ENCODE measurements around the gene RCC1. TPM values are rescaled to one million over a fixed set of nuclear protein-coding genes. Genes with fewer than 3 reads are reported as not detected.

RCC1 gene
- total RNA-seq, 2 donors from 2014 or later, result 10.1 to 23.4 TPM

DNA sequence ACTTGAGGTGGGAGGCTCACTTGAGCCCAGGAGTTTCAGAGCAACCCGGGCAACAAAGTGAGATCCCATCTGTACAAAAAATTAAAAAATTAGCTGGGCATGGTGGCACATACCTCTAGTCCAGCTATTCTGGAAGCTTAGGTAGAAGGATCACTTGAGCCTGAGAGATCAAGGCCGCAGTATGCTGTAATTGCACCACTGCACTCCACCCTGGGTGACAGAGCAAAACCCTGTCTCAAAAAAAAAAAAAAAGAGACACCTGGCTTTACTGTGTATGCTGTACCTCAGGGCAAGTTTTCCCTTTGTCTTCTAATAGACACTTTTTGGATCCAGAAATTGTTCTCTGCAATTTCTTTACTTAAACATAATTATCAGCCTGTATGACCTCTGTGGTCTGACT lies 23.1 kb upstream of the RCC1 start:
- no peaks in the 10 kb centered on the region for H3K9me3 ChIP-seq
- H3K27me3 ChIP-seq, result no peaks in the 10 kb centered on the region
- WGBS, 2 donors, result 84 to 100% methylated on average over 2 of the region's 2 CpGs
- intact Hi-C loops (cut with DNase I), result no loop called here
- TF ChIP-seq POLR2A (IDR thresholded peaks at IDR 0.05), result no peak
- TF ChIP-seq, protein P1, sequence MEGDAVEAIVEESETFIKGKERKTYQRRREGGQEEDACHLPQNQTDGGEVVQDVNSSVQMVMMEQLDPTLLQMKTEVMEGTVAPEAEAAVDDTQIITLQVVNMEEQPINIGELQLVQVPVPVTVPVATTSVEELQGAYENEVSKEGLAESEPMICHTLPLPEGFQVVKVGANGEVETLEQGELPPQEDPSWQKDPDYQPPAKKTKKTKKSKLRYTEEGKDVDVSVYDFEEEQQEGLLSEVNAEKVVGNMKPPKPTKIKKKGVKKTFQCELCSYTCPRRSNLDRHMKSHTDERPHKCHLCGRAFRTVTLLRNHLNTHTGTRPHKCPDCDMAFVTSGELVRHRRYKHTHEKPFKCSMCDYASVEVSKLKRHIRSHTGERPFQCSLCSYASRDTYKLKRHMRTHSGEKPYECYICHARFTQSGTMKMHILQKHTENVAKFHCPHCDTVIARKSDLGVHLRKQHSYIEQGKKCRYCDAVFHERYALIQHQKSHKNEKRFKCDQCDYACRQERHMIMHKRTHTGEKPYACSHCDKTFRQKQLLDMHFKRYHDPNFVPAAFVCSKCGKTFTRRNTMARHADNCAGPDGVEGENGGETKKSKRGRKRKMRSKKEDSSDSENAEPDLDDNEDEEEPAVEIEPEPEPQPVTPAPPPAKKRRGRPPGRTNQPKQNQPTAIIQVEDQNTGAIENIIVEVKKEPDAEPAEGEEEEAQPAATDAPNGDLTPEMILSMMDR (IDR thresholded peaks at IDR 0.05), result no peak
- no peak for ATAC-seq
- H3K27ac ChIP-seq, result no peak overlapping the region
- H3K36me3 ChIP-seq (replicated peaks in 1 of 2; ENCODE audit: insufficient read depth in 1 of 2, low read depth in 2 of 2), result peaks cover 0 to 16% of the 10 kb centered on the region in 2 donors
- no peaks in the 10 kb centered on the region for H3K4me1 ChIP-seq
- H3K4me3 ChIP-seq, result no peak overlapping the region
- DNase-seq, result no peak

DNA sequence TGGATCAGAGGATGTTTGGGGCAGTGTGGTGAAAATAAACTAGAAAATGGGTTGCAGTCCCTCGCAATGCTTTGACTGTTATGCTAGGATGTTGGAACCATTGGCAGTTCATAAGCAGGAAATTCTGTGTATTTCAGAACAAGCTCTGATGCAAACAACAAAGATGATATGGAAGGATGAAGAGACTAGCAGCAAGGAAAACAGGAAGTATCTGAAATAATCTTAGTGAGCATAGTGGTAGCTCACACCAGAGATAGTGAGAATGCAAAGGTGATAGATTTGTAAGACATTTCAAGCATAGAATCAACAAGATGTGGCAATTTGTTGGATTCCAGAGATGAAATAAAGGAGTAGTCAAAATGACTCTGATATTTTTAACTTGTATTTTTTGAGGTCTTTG lies 11.1 kb upstream of the RCC1 start:
- no peaks in the 10 kb centered on the region for H3K4me1 ChIP-seq
- DNase-seq (no peak), ATAC-seq (no peak)
- H3K9me3 ChIP-seq, result no peaks in the 10 kb centered on the region
- no peak overlapping the region for H3K27ac ChIP-seq
- no peaks in the 10 kb centered on the region for H3K27me3 ChIP-seq
- WGBS, 2 donors, result 92 to 94% methylated on average over 1 of the region's 1 CpG
- TF ChIP-seq POLR2A (IDR thresholded peaks at IDR 0.05), result no peak
- TF ChIP-seq, protein P1 (IDR thresholded peaks at IDR 0.05), result no peak
- H3K4me3 ChIP-seq, result no peak overlapping the region
- peaks cover 0 to 28% of the 10 kb centered on the region in 2 donors for H3K36me3 ChIP-seq (replicated peaks in 1 of 2; ENCODE audit: insufficient read depth in 1 of 2, low read depth in 2 of 2)
- intact Hi-C loops (cut with DNase I), result no loop called here

DNA sequence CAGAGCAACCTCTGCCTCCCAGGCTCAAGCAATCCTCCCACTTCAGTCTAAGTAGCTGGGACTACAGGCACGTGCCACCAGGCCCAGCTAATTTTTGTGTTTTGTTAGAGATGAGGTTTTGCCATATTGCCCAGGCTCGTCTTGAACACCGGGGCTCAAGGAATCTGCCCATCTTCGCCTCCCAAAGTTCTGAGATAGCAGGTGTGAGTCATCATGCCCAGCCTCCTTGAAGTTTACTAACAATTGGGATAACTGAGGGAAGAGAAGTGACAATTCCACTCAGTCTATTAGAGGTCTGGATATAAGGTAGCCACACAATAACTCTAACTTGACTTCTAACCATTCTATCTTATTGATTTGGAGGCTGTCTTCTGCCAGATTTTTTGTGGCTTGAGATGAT lies 6.3 kb upstream of the RCC1 start:
- Histone ChIP-seq H3K27me3 (no peaks in the 10 kb centered on the region), H3K4me1 (peaks cover 14% of the 10 kb centered on the region), H3K9me3 (no peaks in the 10 kb centered on the region), H3K36me3 (replicated peaks in 1 of 2; ENCODE audit: insufficient read depth in 1 of 2, low read depth in 2 of 2) (peaks cover 0 to 9% of the 10 kb centered on the region in 2 donors), H3K4me3 (no peak overlapping the region), H3K27ac (no peak overlapping the region)
- DNase-seq (no peak), ATAC-seq (no peak)
- 87 to 88% methylated on average over 4 of the region's 4 CpGs for WGBS, 2 donors
- intact Hi-C loops (cut with DNase I), result no loop called here
- TF ChIP-seq, protein P1 (IDR thresholded peaks at IDR 0.05), result no peak
- TF ChIP-seq POLR2A (IDR thresholded peaks at IDR 0.05), result no peak

GRCh38 chr1:28501925-28502324 lies 3.9 kb upstream of the RCC1 start:
- no peak for TF ChIP-seq POLR2A (IDR thresholded peaks at IDR 0.05)
- TF ChIP-seq, protein P1 (IDR thresholded peaks at IDR 0.05), result no peak
- Histone ChIP-seq H3K27me3 (no peaks in the 10 kb centered on the region), H3K27ac (peak overlapping the region; percentile 45 to 83 (median 80)), H3K36me3 (replicated peaks in 1 of 2; ENCODE audit: insufficient read depth in 1 of 2, low read depth in 2 of 2) (peaks cover 0 to 2% of the 10 kb centered on the region in 2 donors), H3K4me3 (no peak overlapping the region), H3K9me3 (no peaks in the 10 kb centered on the region), H3K4me1 (peaks cover 14% of the 10 kb centered on the region)
- intact Hi-C loops (cut with DNase I), result loop anchor here (10.0 kb wide), 1 partner anchor 257 kb away; no protein-coding TSS in a partner anchor
- ATAC-seq, result no peak
- WGBS, 2 donors, result 77 to 79% methylated on average over 4 of the region's 4 CpGs
- no peak for DNase-seq

DNA sequence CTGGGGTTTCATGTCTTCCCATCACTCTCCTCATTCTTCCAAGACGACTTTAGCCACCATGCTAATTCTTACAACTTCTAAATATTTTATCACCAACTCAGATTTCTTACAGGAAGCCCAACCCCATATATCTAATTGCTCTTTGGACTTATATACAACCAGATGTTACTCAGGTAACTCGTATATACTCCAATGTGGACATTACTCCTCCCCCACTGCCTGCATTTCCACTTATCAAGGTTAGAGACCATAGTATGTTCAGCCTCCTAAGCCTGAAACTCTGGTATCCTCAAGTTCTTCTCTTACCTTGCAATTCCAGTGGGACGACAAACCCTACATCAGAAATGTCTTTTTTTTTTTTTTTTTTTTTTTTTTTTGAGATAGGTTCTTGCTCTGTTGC lies 2.7 kb upstream of the RCC1 start:
- no peak for ATAC-seq
- Histone ChIP-seq H3K4me1 (peaks cover 24% of the 10 kb centered on the region), H3K9me3 (no peaks in the 10 kb centered on the region), H3K4me3 (no peak overlapping the region), H3K36me3 (replicated peaks in 1 of 2; ENCODE audit: insufficient read depth in 1 of 2, low read depth in 2 of 2) (no peaks in the 10 kb centered on the region), H3K27me3 (no peaks in the 10 kb centered on the region), H3K27ac (no peak overlapping the region)
- WGBS, 2 donors, result 52 to 62% methylated on average over 3 of the region's 3 CpGs
- intact Hi-C loops (cut with DNase I), result loop anchor here (10.0 kb wide), 1 partner anchor 258 kb away; no protein-coding TSS in a partner anchor
- no peak for DNase-seq
- no peak for TF ChIP-seq POLR2A (IDR thresholded peaks at IDR 0.05)
- TF ChIP-seq, protein P1 (IDR thresholded peaks at IDR 0.05), result no peak
